ENCODE measurements around the gene SCT. TPM values are rescaled to one million over a fixed set of nuclear protein-coding genes. Genes with fewer than 3 reads are reported as not detected.

The SCT gene
- total and polyA plus RNA-seq, 2 experiments from 2014 or later = 2.6 TPM; not detected in 1

GRCh38 chr11:617912-618682 lies 8.9 kb downstream of the SCT start:
- Histone ChIP-seq H3K36me3 (ENCODE audit: insufficient read depth) (no peaks in the 10 kb centered on the region), H3K4me1 (ENCODE audit: insufficient read depth) (peaks cover 11% of the 10 kb centered on the region; the same call in 1 of the 2 replicates), H3K27me3 (ENCODE audit: insufficient read depth) (no peaks in the 10 kb centered on the region), H4K20me1 (replicated peaks; ENCODE audit: insufficient read depth) (0 out of 2 replicates have a peak, but pooled peaks cover 8% of the 10 kb centered on the region), H3K79me2 (replicated peaks; ENCODE audit: insufficient read depth) (no peaks in the 10 kb centered on the region), H3K4me3 (no peak overlapping the region), H3F3A (replicated peaks; ENCODE audit: low read depth) (peaks cover 14% of the 10 kb centered on the region), H3K4me2 (no peak overlapping the region), H3K9me2 (ENCODE audit: insufficient read depth) (no peaks in the 10 kb centered on the region), H3K27ac (ENCODE audit: low read depth) (no peak overlapping the region), H2AFZ (no peak overlapping the region)
- Mint-ChIP-seq H3K4me3 (no peak overlapping the region), H3K4me1 (no peaks in the 10 kb centered on the region; the same call in 2 of the 3 replicates), H3K36me3 (ENCODE audit: low read depth) (no peaks in the 10 kb centered on the region; the same call in 2 of the 3 replicates), H3K9me3 (no peaks in the 10 kb centered on the region), H3K27me3 (ENCODE audit: insufficient read depth, low read depth, poor library complexity) (peaks cover 10% of the 10 kb centered on the region), H3K27ac (no peak overlapping the region)
- TF ChIP-seq NANOG (IDR thresholded peaks at IDR 0.05; ENCODE audit: borderline replicate concordance) (no peak), STAT1 (IDR thresholded peaks at IDR 0.05; ENCODE audit: unreplicated experiment) (no peak), EZH2 (IDR thresholded peaks at IDR 0.05; ENCODE audit: low read depth, unreplicated experiment) (no peak)
- ATAC-seq = no peak
- no peak for DNase-seq (ENCODE audit: low spot score)

- Histone ChIP-seq H3K9me2 (ENCODE audit: insufficient read depth) (no peaks in the 10 kb centered on the region), H2AFZ (no peak overlapping the region), H3K79me2 (replicated peaks; ENCODE audit: insufficient read depth) (no peaks in the 10 kb centered on the region), H3K27me3 (ENCODE audit: insufficient read depth) (no peaks in the 10 kb centered on the region), H4K20me1 (replicated peaks; ENCODE audit: insufficient read depth) (peaks cover 13% of the 10 kb centered on the region; the same call in 1 of the 2 replicates), H3K4me1 (ENCODE audit: insufficient read depth) (peaks cover 11% of the 10 kb centered on the region; the same call in 1 of the 2 replicates), H3F3A (replicated peaks; ENCODE audit: low read depth) (peaks cover 22% of the 10 kb centered on the region), H3K27ac (ENCODE audit: low read depth) (no peak overlapping the region), H3K4me3 (no peak overlapping the region), H3K4me2 (no peak overlapping the region), H3K36me3 (ENCODE audit: insufficient read depth) (no peaks in the 10 kb centered on the region)
- DNase-seq (ENCODE audit: low spot score) = no peak
- peaks cover 3% of the 10 kb centered on the region for H3K36me3 Mint-ChIP-seq (ENCODE audit: low read depth)
- peaks cover 1% of the 10 kb centered on the region; the same call in 2 of the 3 replicates for H3K4me1 Mint-ChIP-seq
- H3K27me3 Mint-ChIP-seq (ENCODE audit: insufficient read depth, low read depth, poor library complexity) = peaks cover 8% of the 10 kb centered on the region
- no peak overlapping the region for H3K27ac Mint-ChIP-seq
- no peaks in the 10 kb centered on the region for H3K9me3 Mint-ChIP-seq
- ATAC-seq = no peak
- no peak overlapping the region for H3K4me3 Mint-ChIP-seq
- TF ChIP-seq STAT1 (IDR thresholded peaks at IDR 0.05; ENCODE audit: unreplicated experiment) (no peak), POLR2AphosphoS5 (IDR thresholded peaks at IDR 0.05; ENCODE audit: low read depth) (no peak), ZNF462 (CRISPR knock-in tag; IDR thresholded peaks at IDR 0.05) (no peak), EZH2phosphoT487 (IDR thresholded peaks at IDR 0.05; ENCODE audit: unreplicated experiment) (no peak), ETS1 (IDR thresholded peaks at IDR 0.05) (no peak), EZH2 (IDR thresholded peaks at IDR 0.05; ENCODE audit: low read depth, unreplicated experiment) (no peak), CTCF (conservative IDR thresholded peaks at IDR 0.05; ENCODE audit: low read depth in 2 of 2) (no peak), CREB1 (CRISPR knock-in tag; IDR thresholded peaks at IDR 0.05; ENCODE audit: low read depth) (no peak)
These were observed 9.6 kb downstream of the SCT start for GRCh38 chr11:617199-617911.

Data from GM23338 (cell line).